IPS-11a (cell line): ENCODE measurements around the gene SMIM41.

ENCODE experiments used
- H3K4me3 ChIP-seq: one replicate; pipeline ENCODE4 v1.5.1; 2013; ENCODE audit warnings: low read depth, low read length, control low read depth

Gene SMIM41

DNA sequence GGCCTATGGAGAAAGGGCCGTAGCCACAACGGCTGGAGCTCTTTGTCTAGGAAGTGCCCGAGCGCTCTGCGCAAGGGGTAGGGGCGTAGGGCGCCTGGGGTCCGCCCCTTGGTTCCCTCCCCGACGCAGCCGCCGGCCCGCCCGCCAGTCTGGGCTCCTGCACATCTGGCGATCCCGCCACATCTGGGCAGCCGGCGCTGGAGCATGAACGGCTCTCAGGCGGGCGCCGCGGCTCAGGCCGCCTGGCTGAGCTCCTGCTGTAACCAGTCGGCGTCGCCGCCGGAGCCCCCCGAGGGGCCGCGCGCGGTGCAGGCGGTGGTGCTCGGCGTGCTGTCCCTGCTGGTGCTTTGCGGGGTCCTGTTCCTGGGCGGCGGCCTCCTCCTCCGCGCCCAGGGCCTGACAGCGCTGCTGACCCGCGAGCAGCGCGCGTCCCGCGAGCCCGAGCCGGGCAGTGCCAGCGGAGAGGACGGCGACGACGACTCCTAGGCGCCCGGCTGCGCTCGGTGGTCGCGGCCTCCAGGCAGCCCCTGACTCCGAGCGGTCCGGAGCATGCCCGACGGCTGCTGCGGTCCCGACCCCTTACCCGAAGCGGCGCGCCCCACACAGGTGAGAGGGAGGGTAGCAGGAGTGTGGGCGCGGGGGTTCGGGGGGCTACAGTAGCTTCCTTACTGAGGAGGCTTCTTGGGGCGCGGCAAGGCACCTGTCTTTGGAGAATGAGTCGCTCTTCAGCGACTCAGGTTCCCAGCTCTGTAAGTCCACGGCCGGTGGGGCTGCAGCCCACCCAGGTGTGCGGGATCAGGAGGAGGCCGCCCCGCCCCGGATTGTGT lies at the start of gene SMIM41:
TSS of gene SMIM41 (plus strand) at position 129 of the 827 bp plus-strand sequence. CDS start at position 205, 76 bp downstream.
- H3K4me3 ChIP-seq: no peak within 1 kb of the TSS

DNA sequence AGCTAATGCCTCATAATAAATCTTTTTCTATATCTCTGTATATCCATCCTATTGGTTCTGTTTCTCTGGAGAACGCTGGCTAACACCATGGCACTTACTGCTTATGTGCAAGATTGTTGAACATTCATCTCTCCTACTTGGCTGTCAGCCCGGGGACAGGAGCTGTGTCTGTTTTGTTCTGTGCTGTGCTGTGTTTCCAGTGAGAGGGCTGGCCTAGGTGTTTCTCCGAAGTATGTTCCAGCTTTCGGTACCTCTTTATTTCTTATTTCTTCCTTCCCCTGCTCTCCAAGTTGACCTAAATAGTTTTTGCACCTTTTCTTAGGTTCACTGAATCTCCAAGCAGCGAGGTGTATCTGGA lies 47.1 kb upstream of the SMIM41 start:
- H3K4me3 ChIP-seq: no peak overlapping the region

- H3K4me3 ChIP-seq: no peak overlapping the region
Observed at GRCh38 chr12:52032804-52033445, 46.6 kb upstream of the SMIM41 start.

- no peak overlapping the region for H3K4me3 ChIP-seq
Observed at GRCh38 chr12:52033446-52034140, 45.9 kb upstream of the SMIM41 start.

GRCh38 chr12:52035190-52035589 lies 44.3 kb upstream of the SMIM41 start:
- H3K4me3 ChIP-seq: no peak overlapping the region

GRCh38 chr12:52035926-52036325 lies 43.6 kb upstream of the SMIM41 start:
- H3K4me3 ChIP-seq: no peak overlapping the region

GRCh38 chr12:52036587-52037171 lies 42.8 kb upstream of the SMIM41 start:
- peak overlapping the region; percentile 14 for H3K4me3 ChIP-seq

GRCh38 chr12:52037248-52037861 lies 42.1 kb upstream of the SMIM41 start:
- H3K4me3 ChIP-seq: peak overlapping the region; percentile 72

- no peak overlapping the region for H3K4me3 ChIP-seq
Observed at GRCh38 chr12:52038447-52038846, 41.1 kb upstream of the SMIM41 start.

DNA sequence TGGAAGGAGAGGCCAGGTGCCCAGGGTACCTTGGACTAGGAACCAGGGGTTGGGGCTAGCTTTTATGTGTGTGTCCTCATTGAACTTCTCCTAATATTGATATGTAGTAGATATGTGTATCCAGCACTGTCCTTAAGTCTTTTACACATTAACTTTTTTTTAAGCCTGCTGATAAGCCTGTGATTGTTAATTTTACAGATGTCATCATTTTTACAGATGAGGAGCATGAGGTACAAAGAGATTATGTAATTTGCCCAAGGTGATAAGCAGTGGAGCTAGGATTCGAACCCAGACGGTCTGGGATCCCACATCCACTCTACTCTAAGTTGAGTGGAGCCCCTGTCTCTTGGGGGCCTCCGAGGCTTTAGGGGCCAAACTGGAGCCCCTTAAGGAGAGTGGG lies 38.5 kb upstream of the SMIM41 start:
- H3K4me3 ChIP-seq: no peak overlapping the region

- H3K4me3 ChIP-seq: no peak overlapping the region
Observed at GRCh38 chr12:52041695-52042123, 37.8 kb upstream of the SMIM41 start.

DNA sequence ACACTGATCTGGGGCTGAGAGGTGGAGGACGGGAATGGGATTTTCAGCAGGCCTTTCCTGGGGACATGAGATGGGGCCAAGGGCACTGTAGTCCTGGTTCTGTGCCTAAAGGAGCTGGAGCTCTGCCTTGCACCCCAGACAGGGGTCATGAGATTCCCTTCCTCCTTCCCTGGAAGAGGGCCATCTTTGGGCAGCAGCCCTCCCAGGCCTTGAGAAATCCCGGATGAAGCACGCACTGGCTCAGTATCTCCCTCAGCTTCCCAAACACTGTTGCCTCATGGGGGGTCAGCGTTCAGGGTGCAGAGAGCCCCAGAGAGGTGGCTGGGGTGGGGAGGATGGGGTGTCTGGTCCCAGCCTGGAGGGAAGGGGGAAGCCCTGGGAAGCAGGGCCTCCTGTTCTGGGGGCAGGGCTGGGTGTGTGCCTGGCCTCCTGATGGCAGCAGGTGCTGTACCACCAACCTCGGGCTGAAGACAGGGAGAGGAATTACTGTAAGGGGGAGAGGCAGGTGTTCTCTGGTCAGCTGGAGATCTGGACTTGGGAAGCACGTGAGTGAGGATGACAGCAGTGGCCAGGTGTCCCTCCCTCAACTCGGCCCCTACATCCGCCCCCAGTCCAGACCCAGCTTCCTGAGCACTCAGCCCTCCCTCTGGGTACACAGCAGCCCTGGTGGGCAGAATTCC lies 36.7 kb upstream of the SMIM41 start:
- H3K4me3 ChIP-seq: no peak overlapping the region

DNA sequence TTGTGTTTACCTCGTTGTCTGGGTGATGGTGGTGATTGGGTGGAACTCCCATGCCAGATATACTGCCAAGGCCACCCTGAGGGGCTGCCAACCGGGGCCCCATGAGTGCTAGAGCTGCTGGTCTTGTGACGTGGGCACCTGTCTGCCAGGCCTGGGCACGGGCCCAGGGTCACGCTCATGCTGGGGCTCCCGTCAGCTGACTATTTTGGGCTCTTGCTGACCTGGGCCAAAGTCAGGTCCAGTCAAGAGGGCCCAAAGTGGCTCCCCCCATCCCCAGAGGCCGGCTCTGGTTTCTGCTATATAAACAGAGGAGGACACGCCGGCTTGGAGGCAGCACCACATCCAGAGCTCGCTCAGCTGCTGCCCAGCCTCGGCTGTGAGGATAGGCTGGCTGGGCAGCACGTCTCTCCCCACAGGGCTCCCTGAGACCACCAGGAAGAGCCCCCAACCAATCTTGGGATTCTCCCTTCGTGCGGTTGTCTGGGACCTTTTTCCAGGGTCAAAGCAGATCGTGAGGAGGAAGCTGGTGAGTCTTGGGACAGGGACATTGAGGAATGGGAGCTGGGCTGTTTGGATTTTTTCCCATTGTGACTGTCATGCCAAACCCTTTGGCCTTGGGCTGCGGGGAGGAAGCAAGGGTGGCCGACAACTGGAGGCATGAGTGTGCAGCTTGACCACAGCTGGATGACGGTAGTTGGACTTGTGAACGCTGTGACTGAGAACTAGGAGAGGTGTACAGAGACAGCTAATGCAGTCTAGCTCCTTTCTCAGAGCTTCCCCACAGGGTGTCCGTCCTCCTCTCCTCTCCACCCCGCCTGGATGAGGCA lies 35.9 kb upstream of the SMIM41 start:
- H3K4me3 ChIP-seq: no peak overlapping the region

- no peak overlapping the region for H3K4me3 ChIP-seq
Observed at GRCh38 chr12:52044292-52044983, 35.1 kb upstream of the SMIM41 start.

- no peak overlapping the region for H3K4me3 ChIP-seq
Observed at GRCh38 chr12:52045794-52046199, 33.7 kb upstream of the SMIM41 start.

DNA sequence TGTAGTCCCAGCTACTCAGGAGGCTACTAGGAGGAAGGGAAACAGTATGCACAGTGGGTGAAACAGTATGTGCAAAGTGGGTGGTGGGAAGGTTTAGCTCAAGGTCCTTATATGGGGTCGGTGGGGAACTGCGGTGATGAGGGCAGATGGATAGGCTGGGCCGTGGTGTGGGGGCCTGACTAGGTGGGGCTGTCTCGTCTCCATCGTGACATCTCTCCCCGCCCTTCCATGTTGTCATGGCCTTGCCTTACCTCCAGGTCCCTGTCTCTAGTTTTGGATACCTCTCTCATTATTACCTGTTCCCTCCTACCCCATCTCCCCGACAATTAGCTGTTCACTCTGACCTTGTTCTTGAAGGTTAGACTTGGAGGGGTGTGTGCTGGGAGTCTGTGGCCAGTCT lies 32.6 kb upstream of the SMIM41 start:
- H3K4me3 ChIP-seq: no peak overlapping the region

DNA sequence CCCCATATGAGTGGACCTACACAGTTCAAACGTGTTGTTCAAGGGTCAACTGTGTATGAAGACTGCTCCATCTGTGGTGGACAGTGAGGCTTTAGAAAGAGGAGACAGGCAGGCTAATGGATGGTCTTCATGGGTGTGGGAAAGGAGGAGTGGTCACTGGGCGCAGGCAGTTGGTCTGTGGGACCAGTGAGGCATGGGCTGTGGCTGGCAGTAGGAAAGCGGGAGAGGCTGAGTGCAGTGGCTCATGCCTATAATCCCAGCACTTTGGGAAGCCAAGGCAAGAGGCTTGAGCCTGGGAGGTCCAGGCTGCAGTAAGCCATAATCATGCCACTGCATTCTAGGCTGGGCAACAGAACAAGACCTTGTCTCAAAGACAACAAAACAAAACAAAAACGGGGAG lies 30.2 kb upstream of the SMIM41 start:
- no peak overlapping the region for H3K4me3 ChIP-seq

- no peak overlapping the region for H3K4me3 ChIP-seq
Observed at GRCh38 chr12:52049688-52050087, 29.8 kb upstream of the SMIM41 start.
